ENCODE measurements around the gene OR5H1. TPM values are rescaled to one million over a fixed set of nuclear protein-coding genes. Genes with fewer than 3 reads are reported as not detected.
"Not testable (repeated sequence)": the region's sequence is repeated elsewhere in the genome, so short reads cannot be mapped to it uniquely, and the experiment has no call there.

The OR5H1 gene
- not detected for polyA plus RNA-seq (ENCODE audit: insufficient read length)

GRCh38 chr3:98130421-98130820 is at the start of gene OR5H1:
Gene OR5H1, plus strand, starts transcription at chr3:98130721. Its CDS starts 1,977 bp downstream, at chr3:98132698.
- DNase-seq, result no peak

DNA sequence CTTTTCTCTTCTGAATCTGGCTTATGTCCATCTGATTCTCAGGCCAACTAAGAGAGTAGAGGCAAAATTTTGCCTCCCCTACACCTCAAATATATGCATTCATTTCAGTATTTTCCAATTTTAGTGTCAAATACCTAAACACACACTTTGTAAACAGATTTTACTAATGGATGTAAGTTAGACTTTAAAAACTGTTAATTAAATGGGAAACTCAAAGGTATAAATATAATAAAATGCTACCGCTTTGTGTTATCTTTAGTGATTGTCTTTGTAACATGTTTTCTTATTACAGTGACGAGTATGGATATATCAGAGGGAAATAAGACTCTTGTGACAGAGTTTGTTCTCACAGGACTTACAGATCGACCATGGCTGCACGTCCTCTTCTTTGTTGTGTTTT is 43.6 kb upstream of the OR5H1 start, which contains the start of gene OR5AC2:
Gene OR5AC2, plus strand, starts transcription at position 301 of the 400 bp plus-strand sequence. Its CDS starts 0 bp downstream, at position 301.
- DNase-seq, result no peak

DNA sequence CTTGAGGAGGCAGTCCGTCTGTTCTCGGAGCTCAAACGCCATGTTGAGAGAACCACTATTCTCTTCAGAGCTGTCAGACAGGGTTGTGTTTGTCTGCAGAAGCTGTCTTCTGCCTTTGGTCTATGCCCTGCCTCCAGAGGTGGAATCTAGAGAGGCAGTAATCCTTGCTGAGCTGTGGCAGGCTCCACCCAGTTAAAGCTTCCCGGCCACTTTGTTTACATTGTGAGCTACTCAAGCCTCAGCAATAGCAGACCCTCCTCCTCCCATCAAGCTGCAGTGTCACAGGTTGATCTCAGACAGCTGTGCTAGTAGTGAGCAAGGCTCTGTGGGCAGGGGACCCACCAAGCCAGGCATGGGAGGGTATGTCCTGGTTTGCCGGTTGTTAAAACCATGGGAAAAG is 34.6 kb upstream of the OR5H1 start:
- DNase-seq, result no peak

DNA sequence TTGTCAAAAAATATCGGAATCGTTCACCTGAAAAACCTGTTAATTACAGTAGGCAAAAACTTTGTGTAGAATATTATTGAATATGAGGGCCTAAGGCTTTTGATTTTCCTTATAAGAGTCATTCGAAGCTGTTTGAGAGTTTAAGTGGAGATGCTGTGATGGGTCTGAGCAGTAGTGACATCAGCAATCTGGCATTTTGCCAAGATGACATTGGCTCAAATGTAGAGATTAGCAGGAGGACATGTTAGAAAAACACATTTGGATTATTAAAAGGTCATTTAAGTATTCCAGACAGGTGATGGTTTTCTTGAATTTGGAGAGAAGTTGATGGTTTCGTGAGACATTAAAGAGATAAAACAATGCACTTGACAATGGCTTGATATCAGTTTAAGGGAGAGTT is 30.7 kb upstream of the OR5H1 start:
- DNase-seq, result no peak

- DNase-seq, result no peak
Observed at GRCh38 chr3:98108162-98108561, 22.4 kb upstream of the OR5H1 start.

DNA sequence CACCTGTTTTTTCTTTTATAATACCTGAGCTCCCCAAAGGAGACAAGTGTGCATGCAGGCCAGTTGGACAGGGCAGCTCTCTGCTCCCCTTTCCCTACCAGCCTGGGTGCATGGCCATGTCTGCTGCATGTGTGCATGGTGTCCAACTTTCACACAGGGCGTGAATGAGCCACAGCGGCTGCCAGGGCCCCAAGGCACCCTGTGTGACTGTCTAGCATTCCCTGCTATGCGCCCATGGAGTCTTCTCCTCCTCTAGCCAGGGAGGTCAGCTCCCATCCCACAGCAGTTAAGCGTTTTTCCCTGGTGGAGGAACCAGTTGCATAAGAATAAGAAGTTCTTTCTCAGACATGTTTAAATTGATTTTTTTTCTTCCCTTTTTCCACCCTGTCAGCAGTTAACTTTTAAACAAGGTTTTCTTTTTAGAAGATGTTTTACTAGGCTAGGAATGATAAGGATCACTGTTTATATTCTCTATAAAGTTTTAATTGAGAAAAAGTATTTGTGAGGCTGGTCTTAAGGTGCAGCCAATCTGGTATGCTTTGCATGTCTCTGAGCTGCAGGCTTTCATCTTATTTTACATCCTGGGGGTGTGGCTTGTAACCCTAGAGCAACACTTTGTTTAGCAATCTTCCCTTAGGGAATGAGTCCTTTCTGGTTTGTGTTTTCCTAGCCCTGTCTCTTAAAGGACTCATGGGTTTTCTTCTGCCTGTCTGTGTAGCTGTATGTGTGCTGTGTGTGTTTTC is 20.5 kb upstream of the OR5H1 start:
- no peak for DNase-seq

DNA sequence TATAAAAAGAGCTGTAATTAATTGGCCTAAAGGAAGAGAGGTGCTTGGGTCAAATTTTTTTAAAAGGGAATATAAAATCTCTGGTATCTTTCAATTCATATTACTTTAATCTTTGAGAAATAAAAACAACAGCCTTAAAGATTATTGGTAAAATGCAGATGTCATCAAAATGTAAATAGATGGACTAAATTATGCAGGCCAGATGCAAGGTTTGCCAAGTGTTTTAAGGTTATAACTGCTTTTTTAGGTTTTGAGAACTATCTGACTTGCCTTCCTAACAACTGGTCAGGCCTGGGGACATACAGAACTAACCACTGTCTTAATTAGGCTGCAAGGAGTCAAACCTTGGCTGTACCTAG is 20.0 kb upstream of the OR5H1 start:
- DNase-seq, result no peak

DNA sequence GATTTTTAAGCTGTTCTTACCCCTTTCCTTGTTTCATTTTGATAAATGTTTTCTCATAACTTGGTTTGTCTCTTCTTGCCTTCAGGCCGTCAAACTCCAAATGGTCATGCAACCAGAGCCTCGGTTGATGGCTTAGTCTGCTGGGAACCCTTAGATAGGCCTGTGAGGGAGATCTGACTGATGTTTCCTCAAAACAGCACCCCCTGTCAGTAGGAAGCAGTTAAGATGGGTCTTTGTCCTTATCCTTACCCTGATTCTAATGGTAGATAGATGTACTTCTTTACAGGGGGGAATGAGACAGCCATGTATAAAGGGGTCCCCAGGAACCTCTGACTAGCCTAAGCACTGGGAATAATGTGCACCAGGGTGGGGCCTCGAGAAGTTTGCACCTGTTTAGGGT is 16.3 kb upstream of the OR5H1 start:
- DNase-seq, result no peak

- no peak for DNase-seq
Observed at GRCh38 chr3:98115717-98116116, 14.8 kb upstream of the OR5H1 start.

- DNase-seq, result no peak
Observed at GRCh38 chr3:98136631-98137030, 6.1 kb downstream of the OR5H1 start.

GRCh38 chr3:98137826-98138557 is 7.5 kb downstream of the OR5H1 start:
- not testable (repeated sequence) for DNase-seq

DNA sequence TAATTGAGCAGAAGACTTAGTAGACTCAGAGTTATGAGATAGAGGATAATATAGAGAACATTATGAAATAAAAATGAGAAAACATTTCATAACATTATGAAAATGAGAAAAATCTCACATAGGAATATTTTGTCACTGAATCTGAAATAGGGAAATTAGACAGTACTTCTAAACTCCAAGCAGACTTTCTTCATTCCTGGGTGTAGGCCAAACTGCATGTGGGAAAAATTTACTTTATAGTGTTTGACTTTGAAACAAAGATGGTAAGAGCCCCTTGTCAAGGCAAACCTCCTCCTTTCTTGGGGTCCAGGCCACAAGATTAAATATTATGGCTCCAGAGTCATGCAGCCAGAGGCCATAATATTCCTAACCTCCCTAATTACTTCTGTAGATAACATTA is 10.0 kb downstream of the OR5H1 start:
- no peak for DNase-seq

- DNase-seq, result no peak
Observed at GRCh38 chr3:98147179-98147578, 16.7 kb downstream of the OR5H1 start, which contains the start of gene OR5H14. Gene OR5H14, plus strand, starts transcription at chr3:98147479. Its CDS starts 1,907 bp downstream, at chr3:98149386.

DNA sequence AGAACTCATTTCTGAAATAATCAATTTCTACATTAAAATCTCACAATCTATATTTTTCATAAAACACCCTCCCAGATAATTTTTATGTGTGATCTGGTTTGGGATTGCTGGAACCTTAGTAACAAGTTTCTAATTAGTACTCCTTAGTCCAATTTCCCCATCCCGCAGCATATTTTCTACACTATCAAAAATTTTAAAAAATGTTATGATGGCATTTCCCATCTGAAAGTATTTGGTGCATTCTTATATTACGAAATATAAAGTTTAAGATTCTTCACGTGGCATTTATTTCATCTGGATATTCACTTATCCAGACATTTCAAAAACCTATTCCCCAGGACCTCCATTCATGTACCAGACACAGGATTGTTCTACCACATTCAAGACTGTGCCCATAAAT is 18.2 kb downstream of the OR5H1 start:
- DNase-seq, result no peak

GRCh38 chr3:98149456-98149855 is 18.9 kb downstream of the OR5H1 start:
- not testable (repeated sequence) for DNase-seq

DNA sequence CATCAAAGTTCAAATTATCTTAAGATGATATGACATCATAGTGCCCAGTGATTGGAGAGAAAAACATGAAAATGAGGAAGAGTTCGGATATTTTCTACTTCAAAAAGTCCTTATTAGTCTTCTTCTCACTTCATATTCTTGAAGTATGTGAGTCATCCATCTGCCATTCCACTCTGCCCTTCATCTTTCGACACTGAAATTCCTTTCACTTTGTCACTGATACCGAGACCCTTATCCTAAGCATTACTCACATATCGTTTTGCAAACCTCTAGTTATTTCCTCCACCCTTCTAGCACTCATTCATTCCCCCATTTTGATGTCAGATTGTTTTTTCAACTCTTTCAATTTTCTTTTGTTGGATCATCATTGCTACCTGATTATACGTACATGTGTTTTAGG is 20.7 kb downstream of the OR5H1 start:
- DNase-seq, result no peak

DNA sequence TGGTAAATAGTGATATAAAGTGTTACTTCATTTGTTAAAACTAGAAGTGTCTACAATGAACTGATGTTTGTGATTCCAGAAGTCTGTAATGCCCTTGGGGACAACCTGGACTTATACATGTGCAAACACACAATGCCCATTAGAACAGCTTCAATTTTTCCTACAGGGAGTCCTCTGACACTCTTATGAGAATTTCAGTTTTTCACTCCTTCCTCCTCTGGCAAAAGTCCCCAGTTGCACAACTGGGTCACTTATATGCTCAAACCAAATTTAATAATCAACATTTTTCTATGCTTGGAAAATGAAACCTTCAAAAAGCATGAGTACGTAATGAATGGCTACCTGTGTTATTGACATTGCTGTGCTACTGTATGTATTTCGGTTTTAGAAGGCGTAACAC is 35.9 kb downstream of the OR5H1 start, which contains the start of gene OR5H15:
Gene OR5H15, plus strand, starts transcription at position 301 of the 400 bp plus-strand sequence. CDS start 2,004 bp downstream, outside the sequence.
- no peak for DNase-seq

- no peak for DNase-seq
Observed at GRCh38 chr3:98171071-98171470, 40.5 kb downstream of the OR5H1 start.

DNA sequence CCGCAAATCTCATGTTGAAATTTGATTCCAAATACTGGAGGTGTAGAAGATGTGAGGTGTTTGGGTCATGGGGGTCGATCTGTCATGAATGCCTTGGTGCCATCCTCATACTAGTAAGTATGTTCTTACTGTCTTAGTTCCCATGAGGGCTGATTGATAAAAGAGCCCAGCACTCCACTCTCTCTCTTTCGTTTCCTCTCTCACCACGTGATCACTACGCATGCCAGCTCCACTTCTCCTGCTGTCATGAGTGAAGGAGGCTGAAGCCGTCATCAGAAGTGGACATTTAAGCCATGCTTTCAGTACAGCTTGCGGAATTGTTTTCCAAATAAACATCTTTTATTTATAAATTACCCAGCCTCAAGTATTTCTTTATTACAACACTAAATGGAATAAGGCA is 42.1 kb downstream of the OR5H1 start:
- DNase-seq, result no peak

DNA sequence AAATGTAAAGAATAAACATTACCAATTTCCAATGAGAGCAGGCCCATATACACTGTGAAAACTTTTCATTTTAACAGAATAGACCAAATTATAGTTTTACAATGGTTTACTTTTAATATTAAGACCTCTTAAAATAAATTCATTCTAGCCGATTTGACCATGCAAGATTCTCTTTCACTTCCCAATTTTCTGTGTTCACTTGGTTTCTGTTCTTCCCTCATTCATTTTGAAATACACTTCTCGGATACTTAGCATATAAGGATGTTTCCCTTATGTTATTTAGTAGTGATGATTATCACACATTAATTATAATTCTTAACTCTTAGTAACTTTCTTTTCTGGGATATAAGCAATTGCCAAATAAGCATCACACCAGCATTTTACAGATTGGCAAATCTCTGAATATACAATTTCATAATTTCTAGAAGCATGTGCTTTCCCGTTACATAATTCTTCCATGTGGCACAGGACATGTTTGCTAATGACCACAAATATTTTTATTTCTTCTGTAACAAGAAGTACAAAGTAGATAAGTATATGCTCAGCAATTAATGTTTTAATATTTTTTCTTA is 49.9 kb downstream of the OR5H1 start:
- DNase-seq, result no peak

DNA sequence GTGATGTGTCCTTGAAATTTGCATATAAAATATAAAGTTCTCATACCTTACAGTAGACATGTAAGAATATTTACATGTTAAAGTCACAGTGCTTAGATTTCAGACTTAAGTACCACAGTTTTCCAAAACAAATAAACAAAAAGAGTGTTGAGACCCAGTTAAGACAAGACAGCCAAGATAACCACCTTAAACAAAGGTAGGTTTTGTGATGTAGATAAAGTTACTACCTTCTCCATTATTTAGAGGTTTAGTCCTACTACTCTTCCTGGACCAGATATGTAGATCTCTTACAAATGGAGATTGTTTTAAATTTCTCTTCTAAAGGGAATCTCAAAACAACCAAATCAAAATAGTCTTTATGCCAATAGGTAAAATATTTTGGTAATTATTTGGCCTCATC is 51.7 kb downstream of the OR5H1 start:
- no peak for DNase-seq

- peak; percentile 11 for DNase-seq
Observed at GRCh38 chr3:98185180-98185579, 54.7 kb downstream of the OR5H1 start.
